GM18519 (cell line): ENCODE results near the gene MAML2.
A peak's percentile ranks its signal among the peaks of the same experiment; 100 is the strongest.
"Not testable (repeated sequence)": the region's sequence is repeated elsewhere in the genome, so short reads cannot be mapped to it uniquely, and the experiment has no call there.

Experiments
- ATAC-seq: cut with Tn5 transposase; IDR thresholded peaks from one replicate; pipeline ENCODE4 v1.9.1; 2021; ENCODE audit warnings: mild to moderate bottlenecking, moderate library complexity; ENCODE audit not compliant: unreplicated experiment, low FRiP score

Gene MAML2

GRCh38 chr11:96299155-96299888, 43.7 kb downstream of the MAML2 start:
- no peak for ATAC-seq

GRCh38 chr11:96295369-96295768, 47.6 kb downstream of the MAML2 start:
- ATAC-seq, result no peak

GRCh38 chr11:96294289-96294688, 48.7 kb downstream of the MAML2 start:
- no peak for ATAC-seq

GRCh38 chr11:96293598-96294021, 49.4 kb downstream of the MAML2 start:
- ATAC-seq, result peak; percentile 93

- ATAC-seq, result no peak
Measured at GRCh38 chr11:96293109-96293508, 49.9 kb downstream of the MAML2 start.

GRCh38 chr11:96292291-96293010, 50.5 kb downstream of the MAML2 start:
- no peak for ATAC-seq

- no peak for ATAC-seq
Measured at GRCh38 chr11:96290631-96291030, 52.4 kb downstream of the MAML2 start.

- ATAC-seq, result no peak
Measured at GRCh38 chr11:96290031-96290430, 53.0 kb downstream of the MAML2 start.

- no peak for ATAC-seq
Measured at GRCh38 chr11:96288915-96289314, 54.1 kb downstream of the MAML2 start.

GRCh38 chr11:96287822-96288439, 55.1 kb downstream of the MAML2 start:
- ATAC-seq, result no peak

- not testable (repeated sequence) for ATAC-seq
Measured at GRCh38 chr11:96285985-96286384, 57.0 kb downstream of the MAML2 start.

GRCh38 chr11:96284917-96285316, 58.1 kb downstream of the MAML2 start:
- no peak for ATAC-seq

- ATAC-seq, result no peak
Measured at GRCh38 chr11:96284401-96284800, 58.6 kb downstream of the MAML2 start.

- ATAC-seq, result no peak
Measured at GRCh38 chr11:96282625-96283220, 60.3 kb downstream of the MAML2 start.

- ATAC-seq, result no peak
Measured at GRCh38 chr11:96280444-96280843, 62.6 kb downstream of the MAML2 start.

- no peak for ATAC-seq
Measured at GRCh38 chr11:96279896-96280290, 63.1 kb downstream of the MAML2 start.

GRCh38 chr11:96279018-96279895, 63.7 kb downstream of the MAML2 start:
- ATAC-seq, result no peak

- ATAC-seq, result no peak
Measured at GRCh38 chr11:96278039-96278897, 64.7 kb downstream of the MAML2 start.

GRCh38 chr11:96277696-96278038, 65.3 kb downstream of the MAML2 start:
- no peak for ATAC-seq
